H1 (cell line): ENCODE measurements around the gene NFKBIE. TPM values are rescaled to one million over a fixed set of nuclear protein-coding genes. Genes with fewer than 3 reads are reported as not detected.
A peak's percentile ranks its signal among the peaks of the same experiment; 100 is the strongest.

ENCODE experiments used
- ASH2L ChIP-seq: fragments of 200-600, 300-600 bp; sonication (generic); IDR thresholded peaks from one replicate; pipeline ENCODE4 v1.7.1; 2017; ENCODE audit warnings: low read length
- ATF2 ChIP-seq: IDR thresholded peaks from 2 replicates; pipeline ENCODE4 v1.6.1; 2012; ENCODE audit warnings: low read length, inconsistent platforms
- BRCA1 ChIP-seq: IDR thresholded peaks from 2 replicates; pipeline ENCODE4 v1.6.1; 2012; ENCODE audit warnings: low read depth, low read length, improper control_type of control experiment
- CBX5 ChIP-seq: fragments of 300-800, 300-1000 bp; sonication (generic); IDR thresholded peaks from 2 replicates; pipeline ENCODE4 v1.7.1; 2016; ENCODE audit warnings: antibody characterized with exemption, low read length, low read depth
- JUN ChIP-seq: IDR thresholded peaks from 2 replicates; pipeline ENCODE4 v1.6.1; 2011; ENCODE audit warnings: low read depth, mild to moderate bottlenecking, improper control_type of control experiment, low read length
- JUND ChIP-seq: IDR thresholded peaks from 2 replicates; pipeline ENCODE4 v1.6.1; 2011; ENCODE audit warnings: mild to moderate bottlenecking, improper control_type of control experiment, low read length
- KDM4A ChIP-seq: IDR thresholded peaks from one replicate; pipeline ENCODE4 v1.7.1; 2012; ENCODE audit warnings: low read depth, mild to moderate bottlenecking, moderate library complexity, low read length, inconsistent platforms; ENCODE audit not compliant: severe bottlenecking
- KDM5A ChIP-seq: fragments of 200-600 bp; IDR thresholded peaks from 2 replicates; pipeline ENCODE4 v1.7.1; 2012; ENCODE audit warnings: mild to moderate bottlenecking, low read length, inconsistent platforms, mixed read lengths
- POLR2A ChIP-seq, 2 experiments: IDR thresholded peaks; 1 replicate in 1 of 2; 2 replicates in 1 of 2; pipeline ENCODE4 v1.6.1; 2011; ENCODE audit warnings: low read depth in 2 of 2, low read length in 2 of 2, mild to moderate bottlenecking in 2 of 2; ENCODE audit errors: control extremely low read depth in 1 of 2
- SAP30 ChIP-seq: fragments of 300-600 bp; sonication (generic); IDR thresholded peaks from 2 replicates; pipeline ENCODE4 v1.7.1; 2012; ENCODE audit warnings: low read length, moderate library complexity, mild to moderate bottlenecking, inconsistent platforms; ENCODE audit not compliant: insufficient read depth, insufficient replicate concordance
- polyA plus RNA-seq, 7 experiments: library from polyadenylated mRNA; depleted of rRNA in 3 of 7; stranded (reverse) in 5 of 7; unstranded in 2 of 7; fragments of >200 nt in 5 of 7; fragments of 200-250 nt in 2 of 7; gene quantifications; 1 replicate in 5 of 7; 2 replicates in 1 of 7; 4 replicates in 1 of 7; pipeline versions ENCODE4 v1.2.1 to v1.2.3, GENCODE V29; 2011 to 2013; ENCODE audit warnings: missing spikeins in 2 of 7, mixed read lengths in 2 of 7
- total RNA-seq: library from RNA; stranded (reverse); fragmentation: NEBNext Ultra II Directional; extraction: Animal tissue kit (Norgen Biotek cat#: 25700); gene quantifications from 2 replicates; pipeline ENCODE4 v1.2.1, GENCODE V29; 2021

The NFKBIE gene
- total and polyA plus RNA-seq, 2 of the 8 experiments (the other 6 are each of a cell fraction or from before 2014, with no cell fraction given) = 13.5 to 19.2 TPM

GRCh38 chr6:44246663-44247337 is 18.6 kb downstream of the NFKBIE start, which contains the start of gene HSP90AB1 (continued):
- peak; percentile 71 for TF ChIP-seq KDM4A
- TF ChIP-seq POLR2A (IDR thresholded peaks at IDR 0.05; ENCODE audit: control extremely low read depth in 1 of 2, low read depth in 2 of 2, low read length in 2 of 2) = peak; percentile 99 to 100
- TF ChIP-seq SAP30 = peak; percentile 49
- TF ChIP-seq CBX5 = no peak
- no peak for TF ChIP-seq KDM5A
- peak; percentile 49 for TF ChIP-seq ASH2L
- TF ChIP-seq JUND = peak; percentile 73
- peak; percentile 97 for TF ChIP-seq ATF2
- TF ChIP-seq BRCA1 = 0 out of 2 replicates have a peak, but pooled peaks have one; percentile 27
- TF ChIP-seq JUN = no peak
